Tibial nerve (tissue), 3 donors: ENCODE data around the gene FAM156B.
"Not testable (repeated sequence)": the region's sequence is repeated elsewhere in the genome, so short reads cannot be mapped to it uniquely, and the experiment has no call there.

ENCODE experiments used
- POLR2A ChIP-seq, 2 donors: fragments of 450-650 bp; IDR thresholded peaks; one replicate each; pipeline ENCODE4 v1.6.1; 2017; ENCODE audit warnings: antibody characterized with exemption in 2 of 2, mild to moderate bottlenecking in 2 of 2, moderate library complexity in 2 of 2
- TF ChIP-seq, protein P1 (sequence below), 5 experiments: fragments of 200-600 bp in 3 of 5; fragments of 450-650 bp in 2 of 5; sonication (generic) in 3 of 5; IDR thresholded peaks; one replicate each; pipeline ENCODE4 v1.5.1; 2016 to 2019; ENCODE audit warnings: antibody characterized with exemption in 5 of 5, mild to moderate bottlenecking in 3 of 5, moderate library complexity in 2 of 5

DNA sequence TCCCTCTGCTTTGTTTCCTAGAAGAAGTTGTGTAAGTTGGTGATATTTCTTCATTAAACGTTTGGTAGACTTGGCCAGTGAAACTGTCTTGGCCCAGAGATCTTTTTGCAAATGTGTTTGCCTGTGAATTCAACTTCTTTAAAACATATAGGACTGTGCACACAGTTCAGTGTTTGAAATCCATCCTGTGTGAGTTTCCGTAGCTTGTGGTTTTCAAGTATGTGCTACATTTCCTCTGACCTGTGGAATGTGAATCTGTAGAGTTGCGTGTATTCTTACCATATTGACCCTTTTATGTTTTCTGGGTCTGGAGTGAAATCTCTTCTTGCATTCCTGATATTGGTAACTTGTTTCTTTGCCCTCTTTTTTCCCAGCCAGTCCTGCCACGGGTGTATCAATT is 8.9 kb downstream of the FAM156B start:
- TF ChIP-seq POLR2A (IDR thresholded peaks at IDR 0.05) = not testable (repeated sequence)
- TF ChIP-seq, protein P1, sequence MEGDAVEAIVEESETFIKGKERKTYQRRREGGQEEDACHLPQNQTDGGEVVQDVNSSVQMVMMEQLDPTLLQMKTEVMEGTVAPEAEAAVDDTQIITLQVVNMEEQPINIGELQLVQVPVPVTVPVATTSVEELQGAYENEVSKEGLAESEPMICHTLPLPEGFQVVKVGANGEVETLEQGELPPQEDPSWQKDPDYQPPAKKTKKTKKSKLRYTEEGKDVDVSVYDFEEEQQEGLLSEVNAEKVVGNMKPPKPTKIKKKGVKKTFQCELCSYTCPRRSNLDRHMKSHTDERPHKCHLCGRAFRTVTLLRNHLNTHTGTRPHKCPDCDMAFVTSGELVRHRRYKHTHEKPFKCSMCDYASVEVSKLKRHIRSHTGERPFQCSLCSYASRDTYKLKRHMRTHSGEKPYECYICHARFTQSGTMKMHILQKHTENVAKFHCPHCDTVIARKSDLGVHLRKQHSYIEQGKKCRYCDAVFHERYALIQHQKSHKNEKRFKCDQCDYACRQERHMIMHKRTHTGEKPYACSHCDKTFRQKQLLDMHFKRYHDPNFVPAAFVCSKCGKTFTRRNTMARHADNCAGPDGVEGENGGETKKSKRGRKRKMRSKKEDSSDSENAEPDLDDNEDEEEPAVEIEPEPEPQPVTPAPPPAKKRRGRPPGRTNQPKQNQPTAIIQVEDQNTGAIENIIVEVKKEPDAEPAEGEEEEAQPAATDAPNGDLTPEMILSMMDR (IDR thresholded peaks at IDR 0.05) = not testable (repeated sequence)
